Bronchial epithelial cell (primary cell): ENCODE data around the gene ACAA2. TPM values are rescaled to one million over a fixed set of nuclear protein-coding genes. Genes with fewer than 3 reads are reported as not detected.

Experiments used
- DNase-seq: peaks from one replicate; pipeline ENCODE4 v3.0.0-alpha.2; 2010; ENCODE audit warnings: low read depth
- FAIRE-seq: peaks from 2 replicates; lab custom pipeline; 2011; peaks lifted over from hg19 to GRCh38; lab: Jason Lieb, UNC
- H3K27me3 ChIP-seq: 2 replicates; pipeline ENCODE4 v1.5.1; 2011; ENCODE audit warnings: low read length; ENCODE audit not compliant: control insufficient read depth, insufficient read depth
- H3K36me3 ChIP-seq: 2 replicates; pipeline ENCODE4 v1.5.1; 2011; ENCODE audit warnings: low read length; ENCODE audit not compliant: control insufficient read depth, insufficient read depth
- H3K4me3 ChIP-seq: 2 replicates; pipeline ENCODE4 v1.5.1; 2011; ENCODE audit warnings: mild to moderate bottlenecking, low read depth, low read length, control low read depth
- total RNA-seq: library from RNA; depleted of rRNA; stranded (reverse); fragments of >200 nt; gene quantifications from 2 replicates; pipeline ENCODE4 v1.2.1, GENCODE V29; 2014
- TF ChIP-seq, protein P1 (sequence below): IDR thresholded peaks from 2 replicates; pipeline ENCODE4 v1.5.1; 2011; ENCODE audit warnings: mild to moderate bottlenecking, moderate library complexity, low read length, control low read depth, inconsistent platforms; ENCODE audit not compliant: insufficient read depth, severe bottlenecking

Gene ACAA2
- total RNA-seq, 1 donor from 2014 or later, result 10.3 TPM

DNA sequence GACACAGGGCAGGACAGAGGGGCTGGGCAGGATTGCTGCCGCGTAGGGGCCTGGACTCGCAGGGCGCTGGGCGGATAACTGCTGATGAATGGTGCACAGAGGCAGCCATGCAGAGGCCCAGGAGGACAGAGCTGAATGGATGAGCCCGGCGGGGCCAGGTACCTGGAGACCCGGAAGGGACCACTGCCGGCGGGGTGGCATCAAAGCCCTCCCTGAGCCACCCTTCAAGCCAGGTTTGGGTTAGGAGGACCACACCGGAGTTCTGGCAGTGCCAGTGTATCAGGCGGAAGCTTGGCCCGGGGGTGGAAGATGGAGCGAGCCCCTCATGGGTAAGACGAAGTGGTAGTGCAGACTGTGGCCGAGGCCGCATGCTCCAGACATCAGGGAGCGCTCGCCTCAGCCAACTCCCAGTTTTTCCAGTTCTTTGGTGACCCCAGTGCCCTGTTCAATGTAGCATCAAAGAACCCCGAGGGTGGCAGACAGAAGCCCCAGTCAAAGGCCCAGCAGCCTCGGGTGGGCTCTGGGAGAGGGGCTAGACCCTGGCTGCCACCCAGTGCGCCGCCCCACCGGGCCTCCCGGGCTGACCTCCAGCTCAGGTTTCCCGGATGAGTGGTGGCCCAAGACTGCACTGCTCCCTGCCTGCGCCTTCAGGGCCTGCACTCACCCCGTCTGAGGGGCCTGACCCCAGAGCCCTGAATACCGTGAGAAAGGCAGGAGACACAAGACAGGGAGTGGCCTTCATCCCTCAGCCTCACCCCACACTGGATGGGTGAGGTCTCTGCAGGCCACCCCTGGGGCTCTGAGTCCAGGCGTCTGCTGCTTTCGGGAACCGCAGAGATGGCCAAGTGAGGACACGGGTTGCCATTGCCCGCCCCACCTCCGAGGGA lies 50.9 kb downstream of the ACAA2 start:
- TF ChIP-seq, protein P1, sequence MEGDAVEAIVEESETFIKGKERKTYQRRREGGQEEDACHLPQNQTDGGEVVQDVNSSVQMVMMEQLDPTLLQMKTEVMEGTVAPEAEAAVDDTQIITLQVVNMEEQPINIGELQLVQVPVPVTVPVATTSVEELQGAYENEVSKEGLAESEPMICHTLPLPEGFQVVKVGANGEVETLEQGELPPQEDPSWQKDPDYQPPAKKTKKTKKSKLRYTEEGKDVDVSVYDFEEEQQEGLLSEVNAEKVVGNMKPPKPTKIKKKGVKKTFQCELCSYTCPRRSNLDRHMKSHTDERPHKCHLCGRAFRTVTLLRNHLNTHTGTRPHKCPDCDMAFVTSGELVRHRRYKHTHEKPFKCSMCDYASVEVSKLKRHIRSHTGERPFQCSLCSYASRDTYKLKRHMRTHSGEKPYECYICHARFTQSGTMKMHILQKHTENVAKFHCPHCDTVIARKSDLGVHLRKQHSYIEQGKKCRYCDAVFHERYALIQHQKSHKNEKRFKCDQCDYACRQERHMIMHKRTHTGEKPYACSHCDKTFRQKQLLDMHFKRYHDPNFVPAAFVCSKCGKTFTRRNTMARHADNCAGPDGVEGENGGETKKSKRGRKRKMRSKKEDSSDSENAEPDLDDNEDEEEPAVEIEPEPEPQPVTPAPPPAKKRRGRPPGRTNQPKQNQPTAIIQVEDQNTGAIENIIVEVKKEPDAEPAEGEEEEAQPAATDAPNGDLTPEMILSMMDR, result no peak
- H3K27me3 ChIP-seq, result no peaks in the 10 kb centered on the region
- H3K36me3 ChIP-seq, result no peaks in the 10 kb centered on the region
- H3K4me3 ChIP-seq, result no peak overlapping the region
- no peak for FAIRE-seq
- DNase-seq, result no peak

DNA sequence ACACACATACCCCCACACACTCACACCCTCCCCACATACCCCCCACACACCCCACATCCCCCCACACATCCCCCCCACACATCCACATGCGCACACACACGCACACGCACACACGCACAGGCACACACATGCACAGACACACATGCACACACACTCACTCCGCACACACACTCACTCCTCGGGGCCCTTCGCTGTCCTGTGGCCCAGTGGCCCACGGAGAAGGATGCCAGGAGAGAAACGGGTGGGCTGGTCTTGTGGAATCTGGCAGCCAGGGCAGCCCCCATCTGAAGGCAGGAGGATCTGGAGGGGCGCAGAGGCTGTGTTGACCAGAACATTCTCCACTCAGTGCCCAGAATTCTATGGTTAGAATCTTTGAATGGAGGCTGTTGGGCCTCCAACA lies 51.6 kb downstream of the ACAA2 start:
- TF ChIP-seq, protein P1, result no peak

DNA sequence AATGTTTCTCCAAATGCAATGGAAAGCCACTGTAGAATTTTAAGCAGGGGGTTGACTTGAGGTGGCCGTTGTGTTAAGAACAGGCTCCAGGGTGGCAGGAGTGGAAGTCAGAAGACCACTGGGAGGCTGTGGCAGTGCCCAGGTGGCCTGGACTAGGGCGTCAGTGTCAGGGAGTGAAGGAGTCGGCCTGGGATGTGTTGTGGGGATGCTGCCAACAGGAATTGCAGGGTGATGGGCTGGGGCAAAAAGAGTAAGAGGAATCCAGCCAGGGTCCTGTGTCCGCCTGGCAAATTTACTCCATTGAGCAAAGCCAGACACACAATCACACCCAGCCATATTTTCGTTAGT lies 55.1 kb downstream of the ACAA2 start:
- FAIRE-seq, result peak; percentile 28
- no peak for DNase-seq
- TF ChIP-seq, protein P1, result no peak

More for the DNA sequence above, 51.6 kb downstream of the ACAA2 start:
- H3K36me3 ChIP-seq, result no peaks in the 10 kb centered on the region
- no peak for DNase-seq
- H3K4me3 ChIP-seq, result no peak overlapping the region
- FAIRE-seq, result no peak
- no peaks in the 10 kb centered on the region for H3K27me3 ChIP-seq

DNA sequence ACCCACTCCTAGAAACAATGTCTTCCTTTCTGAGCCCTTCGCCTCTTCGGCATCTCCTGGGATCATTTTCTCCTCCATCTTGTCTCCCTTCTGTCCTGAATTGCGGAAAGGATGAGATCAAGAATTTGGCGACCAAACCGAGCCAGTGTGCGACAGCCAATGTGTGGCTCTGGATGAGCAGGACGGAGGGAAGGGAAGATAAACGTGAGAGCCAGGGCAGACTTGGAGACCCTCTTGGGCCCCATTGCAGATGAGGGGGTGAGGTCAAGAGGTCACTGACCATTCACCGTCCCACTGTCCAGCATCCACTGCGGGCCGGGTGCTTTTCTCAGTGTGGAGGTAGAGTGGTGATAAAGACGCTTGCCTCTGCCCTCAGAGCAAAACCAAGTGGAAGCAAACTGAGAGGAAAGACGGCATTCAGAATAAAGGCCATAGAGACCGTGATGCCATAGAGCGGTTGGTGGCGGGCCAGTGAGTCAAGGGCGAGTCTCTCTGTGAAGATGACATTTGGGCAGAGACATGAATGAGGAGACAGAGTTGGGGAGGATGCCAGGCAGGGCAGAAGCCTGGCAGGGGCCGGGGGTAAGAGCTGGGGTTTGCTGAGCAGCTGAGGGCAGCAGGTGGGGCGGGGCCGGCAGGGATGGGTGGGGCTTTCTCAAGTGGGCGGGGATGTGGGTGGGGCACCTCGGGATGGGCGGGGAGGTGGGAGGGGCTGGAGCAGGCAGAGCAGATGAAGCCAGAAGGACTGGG lies 55.6 kb downstream of the ACAA2 start:
- DNase-seq (no peak), FAIRE-seq (peak; percentile 50)

More for the DNA sequence above, 55.1 kb downstream of the ACAA2 start:
- H3K4me3 ChIP-seq, result no peak overlapping the region
- H3K27me3 ChIP-seq, result no peaks in the 10 kb centered on the region
- H3K36me3 ChIP-seq, result no peaks in the 10 kb centered on the region

DNA sequence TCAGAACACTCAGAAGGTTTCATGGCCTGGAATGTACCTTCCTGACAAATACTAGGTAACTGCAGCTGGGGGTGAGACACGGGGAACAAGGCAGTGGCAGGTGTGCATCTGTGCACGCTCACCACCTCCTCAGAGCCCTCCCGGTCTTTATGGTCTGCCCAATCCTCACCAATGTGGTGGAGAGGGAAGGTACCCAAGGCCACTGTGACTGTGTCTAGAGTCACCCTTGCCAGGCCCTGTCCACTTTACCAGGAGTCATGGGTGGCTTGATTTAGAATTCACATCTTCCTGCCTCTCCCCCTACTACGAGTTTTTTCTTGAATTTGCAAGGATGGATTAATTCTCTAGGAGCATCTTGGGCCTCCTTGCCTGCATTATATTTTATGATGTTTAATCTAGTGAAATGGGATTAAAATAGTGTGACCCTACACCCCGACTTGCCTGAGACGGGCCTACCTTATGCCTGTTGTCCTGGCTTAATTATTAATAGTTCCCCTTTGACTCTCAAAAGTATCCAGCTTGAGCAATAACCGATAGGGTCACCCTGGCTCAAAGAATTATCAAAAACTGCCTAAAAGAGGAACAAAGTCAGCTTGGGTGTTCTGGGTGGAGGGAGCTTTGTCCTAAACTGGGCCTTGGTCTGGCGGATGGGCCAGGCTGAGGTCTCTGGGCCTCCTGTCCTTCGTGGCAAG lies 56.5 kb downstream of the ACAA2 start:
- H3K27me3 ChIP-seq, result no peaks in the 10 kb centered on the region
- H3K36me3 ChIP-seq, result no peaks in the 10 kb centered on the region
- FAIRE-seq (no peak), DNase-seq (no peak)
- TF ChIP-seq, protein P1, result no peak
- H3K4me3 ChIP-seq, result no peak overlapping the region

More for the DNA sequence above, 55.6 kb downstream of the ACAA2 start:
- no peak overlapping the region for H3K4me3 ChIP-seq
- H3K27me3 ChIP-seq, result no peaks in the 10 kb centered on the region
- TF ChIP-seq, protein P1, result no peak
- H3K36me3 ChIP-seq, result no peaks in the 10 kb centered on the region
